Transverse colon (tissue), 4 donors: ENCODE measurements around the gene EYS. TPM values are rescaled to one million over a fixed set of nuclear protein-coding genes. Genes with fewer than 3 reads are reported as not detected.
A peak's percentile ranks its signal among the peaks of the same experiment; 100 is the strongest.

Experiments
- DNase-seq: peaks from one replicate; pipeline ENCODE4 v3.0.0-alpha.2; 2019
- H3K27ac ChIP-seq, 4 donors: fragments of 200-600 bp; sonication (generic); 2 replicates each; pipeline ENCODE4 v1.5.1; 2016 to 2018; ENCODE audit warnings: inconsistent platforms in 4 of 4
- H3K27me3 ChIP-seq: fragments of 200-600 bp; sonication (generic); 2 replicates; pipeline ENCODE4 v1.5.1; 2017; ENCODE audit warnings: inconsistent platforms
- H3K36me3 ChIP-seq, 4 donors: fragments of 200-600 bp; sonication (generic); 2 replicates each; pipeline ENCODE4 v1.5.1; 2017 to 2019; ENCODE audit warnings: inconsistent platforms in 4 of 4
- H3K4me1 ChIP-seq, 4 donors: fragments of 200-600 bp; sonication (generic); 2 replicates each; pipeline ENCODE4 v1.5.1; 2017 to 2020; ENCODE audit warnings: inconsistent platforms in 4 of 4
- H3K4me3 ChIP-seq, 4 donors: fragments of 200-600 bp; sonication (generic); 1 replicate in 1 of 4; 2 replicates in 3 of 4; pipeline versions ENCODE4 v1.5.1 to v1.6.1; 2017 to 2019; ENCODE audit warnings: inconsistent platforms in 4 of 4
- H3K9me3 ChIP-seq, 2 donors: fragments of 200-600 bp; sonication (generic); 2 replicates each; pipeline ENCODE4 v1.5.1; 2017 to 2019; ENCODE audit warnings: inconsistent platforms in 2 of 2
- CTCF ChIP-seq, 5 experiments: fragments of 200-600 bp in 3 of 5; fragments of 450-650 bp in 2 of 5; sonication (generic) in 3 of 5; IDR thresholded peaks; 1 replicate in 2 of 5; 2 replicates in 3 of 5; pipeline ENCODE4 v1.5.1; 2016 to 2017; ENCODE audit warnings: antibody characterized with exemption in 5 of 5, inconsistent platforms in 3 of 5, mild to moderate bottlenecking in 2 of 5, moderate library complexity in 1 of 5
- EP300 ChIP-seq: sonication (generic); formaldehyde crosslinking; IDR thresholded peaks from one replicate; pipeline ENCODE4 v1.6.1; 2017; ENCODE audit warnings: antibody characterized with exemption, low read depth
- POLR2A ChIP-seq: fragments of 450-650 bp; IDR thresholded peaks from one replicate; pipeline ENCODE4 v1.6.1; 2016; ENCODE audit warnings: antibody characterized with exemption, mild to moderate bottlenecking, moderate library complexity
- POLR2AphosphoS5 ChIP-seq, 3 donors: sonication (generic); formaldehyde crosslinking; IDR thresholded peaks; one replicate each; pipeline ENCODE4 v1.6.1; 2016; ENCODE audit warnings: antibody characterized with exemption in 3 of 3
- WGBS, 2 donors: methylation state at CpG; one replicate each; pipeline ENCODE4 v1.1.5; 2018; ENCODE audit warnings: low coverage in 1 of 2; 5-methylcytosine and 5-hydroxymethylcytosine counted together
- in situ Hi-C, 4 donors: fragments of 200-750 bp; cut with MboI; loops; one replicate each; pipeline versions ENCODE4 v1.15.0 to v1.15.1; 2017; ENCODE audit warnings: low sequenced_read_pairs in 3 of 4, low pct_ligation_motif_present in 1 of 4, low pct_unique_long_range_greater_than_20kb in 1 of 4
- intact Hi-C: fragments of 100-400 bp; cut with DNase I; formaldehyde crosslinking; loops from one replicate; pipeline ENCODE4 v1.15.1; 2023; ENCODE audit warnings: low total_unique reads
- total RNA-seq, 4 donors: library from RNA; depleted of rRNA; stranded (reverse); fragments of >200 nt; gene quantifications; one replicate each; pipeline ENCODE4 v1.1.0, GENCODE V29; 2016

The EYS gene
- total RNA-seq, 4 donors from 2014 or later = 0.41 TPM; not detected in 3

GRCh38 chr6:63673692-63674091 lies 2033.3 kb downstream of the EYS start:
- Histone ChIP-seq H3K36me3 (no peaks in the 10 kb centered on the region), H3K27me3 (no peaks in the 10 kb centered on the region), H3K27ac (peak overlapping the region in 2 of 4 donors; percentile 56 to 64), H3K4me3 (no peak overlapping the region), H3K4me1 (peaks cover 18 to 81% (median 41%) of the 10 kb centered on the region in 4 donors), H3K9me3 (no peaks in the 10 kb centered on the region)
- intact Hi-C loops (no loop called here), in situ Hi-C loops (no loop called here)
- no peak for TF ChIP-seq CTCF (IDR thresholded peaks at IDR 0.05)
- TF ChIP-seq POLR2AphosphoS5 (IDR thresholded peaks at IDR 0.05) = no peak
- TF ChIP-seq POLR2A = no peak
- no peak for TF ChIP-seq EP300
- no peak for DNase-seq
- 95 to 99% methylated on average over 2 of the region's 2 CpGs for WGBS, 2 donors

- 83 to 85% methylated on average over 3 of the region's 3 CpGs for WGBS, 2 donors
- TF ChIP-seq CTCF (IDR thresholded peaks at IDR 0.05) = no peak
- no peak for TF ChIP-seq POLR2AphosphoS5 (IDR thresholded peaks at IDR 0.05)
- no peak for DNase-seq
- in situ Hi-C loops = no loop called here
- no peaks in the 10 kb centered on the region for H3K27me3 ChIP-seq
- no peaks in the 10 kb centered on the region for H3K36me3 ChIP-seq
- no peaks in the 10 kb centered on the region for H3K9me3 ChIP-seq
- H3K4me1 ChIP-seq = peaks cover 18 to 71% (median 38%) of the 10 kb centered on the region in 4 donors
- no peak overlapping the region for H3K27ac ChIP-seq
- intact Hi-C loops = no loop called here
- no peak overlapping the region for H3K4me3 ChIP-seq
Observed at GRCh38 chr6:63672582-63673129, 2034.4 kb downstream of the EYS start.

GRCh38 chr6:63671098-63671754 lies 2035.8 kb downstream of the EYS start:
- Histone ChIP-seq H3K27me3 (no peaks in the 10 kb centered on the region), H3K36me3 (no peaks in the 10 kb centered on the region), H3K4me3 (no peak overlapping the region), H3K27ac (no peak overlapping the region), H3K9me3 (no peaks in the 10 kb centered on the region), H3K4me1 (peaks cover 14 to 61% (median 27%) of the 10 kb centered on the region in 4 donors)
- 59 to 60% methylated on average over 6 of the region's 6 CpGs for WGBS, 2 donors
- intact Hi-C loops = no loop called here
- DNase-seq = no peak
- in situ Hi-C loops = no loop called here
- TF ChIP-seq POLR2AphosphoS5 (IDR thresholded peaks at IDR 0.05) (no peak), EP300 (no peak), POLR2A (no peak), CTCF (IDR thresholded peaks at IDR 0.05) (no peak)
